ENCODE results near the gene LTBP4.
A peak's percentile ranks its signal among the peaks of the same experiment; 100 is the strongest.
"Not testable (repeated sequence)": the region's sequence is repeated elsewhere in the genome, so short reads cannot be mapped to it uniquely, and the experiment has no call there.

The LTBP4 gene

DNA sequence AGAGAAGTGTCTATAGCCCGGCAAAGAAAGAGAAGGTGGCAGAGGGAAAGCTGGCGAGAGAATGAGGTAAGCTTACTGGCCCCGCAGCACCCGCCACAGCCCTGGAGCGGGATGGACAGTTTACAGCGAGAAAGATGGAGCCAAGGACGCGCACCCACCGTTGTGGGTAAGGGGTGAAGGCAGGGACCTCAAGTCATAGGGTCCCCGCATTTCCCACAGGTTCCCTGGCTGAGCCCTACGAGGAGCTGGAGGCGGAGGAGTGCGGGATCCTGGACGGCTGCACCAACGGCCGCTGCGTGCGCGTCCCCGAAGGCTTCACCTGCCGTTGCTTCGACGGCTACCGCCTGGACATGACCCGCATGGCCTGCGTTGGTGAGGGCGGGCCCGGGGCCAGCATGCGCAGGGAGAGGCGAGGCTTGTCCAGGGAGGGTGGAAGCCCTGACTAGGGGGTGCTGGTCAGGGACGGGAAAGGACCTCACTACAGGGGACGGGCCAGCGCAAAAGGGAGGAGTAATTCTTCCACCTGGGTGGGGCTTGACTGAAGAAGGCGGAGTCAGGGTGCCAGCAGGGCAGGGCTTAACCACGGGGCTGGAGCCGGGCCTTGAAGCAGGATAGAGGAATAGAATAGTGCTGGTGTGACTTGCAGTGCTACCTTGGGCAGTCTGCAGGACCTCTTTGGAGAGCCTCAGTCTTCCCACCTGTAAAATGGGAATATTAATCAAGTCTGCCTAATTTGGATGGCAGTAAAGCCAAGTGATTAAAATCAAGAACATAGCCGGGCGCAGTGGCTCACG, 26.5 kb downstream of the LTBP4 start:
- no peak for DNase-seq (ENCODE audit: low read depth)

DNA sequence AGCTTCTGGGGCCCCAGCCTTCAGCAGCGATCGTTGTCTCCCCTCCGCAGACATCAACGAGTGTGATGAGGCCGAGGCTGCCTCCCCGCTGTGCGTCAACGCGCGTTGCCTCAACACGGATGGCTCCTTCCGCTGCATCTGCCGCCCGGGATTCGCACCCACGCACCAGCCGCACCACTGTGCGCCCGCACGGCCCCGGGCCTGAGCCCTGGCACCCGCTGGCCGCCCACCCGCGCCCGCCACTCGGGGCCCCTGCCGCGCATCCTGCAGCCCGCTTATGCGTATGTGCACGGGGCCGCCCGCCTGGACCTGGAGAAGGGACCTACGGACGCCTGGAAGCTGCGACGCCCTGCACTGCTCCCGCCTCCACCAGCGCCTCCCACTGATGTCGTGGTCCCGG, 28.2 kb downstream of the LTBP4 start:
- DNase-seq (ENCODE audit: low read depth) = no peak

DNA sequence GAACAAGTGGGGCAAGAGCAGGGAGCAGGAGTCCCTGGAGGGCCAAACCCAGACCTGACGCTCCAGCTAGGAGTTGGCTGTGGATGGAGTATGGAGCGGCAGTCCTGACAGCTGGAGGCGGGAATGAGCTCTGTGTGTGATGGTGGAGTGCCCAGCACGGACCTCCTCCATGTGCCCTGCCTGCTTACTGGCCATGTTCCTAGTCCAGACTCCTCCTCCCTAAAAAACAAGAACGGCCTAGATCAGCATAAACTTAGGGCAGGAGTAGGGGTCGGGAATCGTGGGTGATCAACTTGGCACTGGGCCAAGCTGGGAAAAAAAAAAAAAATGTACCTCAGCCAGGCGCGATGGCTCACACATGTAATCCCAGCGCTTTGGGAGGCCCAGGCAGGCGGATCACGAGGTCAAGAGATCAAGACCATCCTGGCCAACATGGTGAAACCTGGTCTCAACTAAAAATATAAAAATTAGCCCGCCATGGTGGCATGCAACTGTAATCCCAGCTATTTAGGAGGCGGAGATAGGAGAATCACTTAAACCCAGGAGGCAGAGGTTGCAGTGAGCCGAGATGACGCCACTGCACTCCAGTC, 29.5 kb downstream of the LTBP4 start:
- DNase-seq (ENCODE audit: low read depth) = no peak

GRCh38 chr19:40632311-40633036, 31.3 kb downstream of the LTBP4 start:
- no peak for DNase-seq (ENCODE audit: low read depth)

GRCh38 chr19:40633207-40633606, 32.0 kb downstream of the LTBP4 start:
- no peak for DNase-seq (ENCODE audit: low read depth)

- no peak for DNase-seq (ENCODE audit: low read depth)
These were observed 37.2 kb downstream of the LTBP4 start for GRCh38 chr19:40638327-40638726.

- DNase-seq (ENCODE audit: low read depth) = no peak
These were observed 38.4 kb downstream of the LTBP4 start for GRCh38 chr19:40639638-40639982.

DNA sequence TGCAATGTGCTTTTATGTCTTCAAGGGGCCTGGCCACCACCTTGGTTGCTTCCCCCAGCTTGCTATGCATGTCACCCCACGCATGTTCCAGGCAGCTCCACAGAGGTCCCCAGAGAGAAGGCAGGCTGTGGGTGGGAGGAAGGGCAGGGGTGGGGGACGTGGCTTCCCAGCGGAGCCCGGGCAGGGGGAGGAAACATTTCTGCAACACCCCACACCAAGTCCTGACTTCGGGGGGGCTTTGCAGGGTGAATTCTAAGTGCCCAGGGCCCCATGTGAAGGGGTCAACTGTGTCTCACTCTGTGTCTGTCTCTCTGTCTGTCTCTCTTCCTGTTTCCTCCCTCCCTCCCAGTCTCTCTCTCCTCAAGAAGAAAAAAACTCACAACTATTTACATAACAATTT, 39.6 kb downstream of the LTBP4 start:
- no peak for DNase-seq (ENCODE audit: low read depth)

DNA sequence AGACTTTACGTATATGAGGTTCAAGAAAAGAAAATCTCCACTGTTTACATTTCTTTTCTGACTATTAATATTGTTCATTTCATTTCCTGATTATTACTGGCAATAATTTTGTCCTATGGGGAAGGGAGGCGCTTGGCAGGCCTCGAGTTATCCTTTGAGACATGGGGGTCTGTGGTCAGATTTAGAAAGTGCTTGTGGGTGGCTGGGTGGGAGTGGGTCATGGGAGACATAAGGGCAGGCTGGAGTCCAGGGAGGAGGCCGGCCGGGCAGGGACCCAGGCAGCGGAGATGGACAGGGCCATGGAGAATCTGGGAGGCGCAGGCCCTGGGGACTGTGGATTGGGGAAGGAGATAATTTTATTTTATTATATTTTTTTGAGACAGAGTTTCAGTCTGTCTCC, 40.1 kb downstream of the LTBP4 start:
- no peak for DNase-seq (ENCODE audit: low read depth)

DNA sequence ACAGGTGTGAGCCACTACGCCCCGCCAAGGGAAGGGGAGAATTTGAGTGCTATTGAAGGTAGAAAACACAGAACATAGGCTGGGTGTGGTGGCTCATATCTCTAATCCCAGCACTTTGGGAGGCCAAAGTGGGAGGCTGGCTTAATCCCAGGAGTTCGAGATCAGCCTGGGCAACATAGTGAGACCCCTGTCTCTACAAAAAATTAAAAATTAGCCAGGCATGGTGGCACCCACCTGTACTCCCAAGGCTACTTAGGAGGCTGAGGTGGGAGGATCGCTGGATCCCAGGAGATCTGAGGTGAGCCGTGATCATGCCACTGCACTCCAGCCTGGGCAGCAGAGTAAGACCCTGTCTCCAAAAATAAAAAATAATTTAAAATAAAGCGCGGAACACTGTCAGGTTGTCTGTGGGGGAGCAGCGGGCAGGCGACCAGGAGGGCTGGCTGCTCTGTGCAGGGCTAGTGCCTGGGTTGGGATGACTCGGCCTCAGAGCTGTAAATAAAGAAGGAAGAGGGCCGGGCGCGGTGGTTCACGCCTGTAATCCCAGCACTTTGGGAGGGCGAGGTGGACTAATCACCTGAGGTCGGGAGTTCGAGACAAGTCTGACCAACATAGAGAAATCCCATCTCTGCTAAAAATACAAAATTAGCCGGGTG, 41.0 kb downstream of the LTBP4 start:
- DNase-seq (ENCODE audit: low read depth) = no peak

DNA sequence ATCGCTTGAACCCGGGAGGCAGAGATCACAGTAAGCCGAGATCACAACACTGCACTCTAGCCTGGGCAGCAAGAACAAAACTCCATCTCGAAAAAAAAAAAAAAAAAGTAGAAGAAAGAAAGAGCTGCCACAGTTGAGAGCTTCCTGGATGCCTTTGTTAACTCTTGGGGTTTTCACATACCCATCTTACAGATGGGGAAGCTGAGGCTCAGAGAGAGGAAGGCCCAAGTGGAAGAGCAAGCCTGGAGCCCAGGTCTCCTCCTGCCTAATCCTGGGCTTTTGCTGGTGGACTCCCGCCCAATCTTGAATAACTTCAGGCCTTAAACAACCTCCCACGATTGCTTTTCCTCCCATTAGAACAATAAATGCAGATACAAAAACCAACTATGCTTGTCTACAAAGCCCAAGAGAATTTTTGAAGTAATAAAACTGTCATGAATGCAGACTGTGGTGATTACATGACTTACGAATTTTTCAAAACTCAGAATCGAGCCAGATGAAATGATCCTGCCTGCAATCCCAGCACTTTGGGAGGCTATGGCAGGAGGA, 41.7 kb downstream of the LTBP4 start:
- DNase-seq (ENCODE audit: low read depth) = no peak

DNA sequence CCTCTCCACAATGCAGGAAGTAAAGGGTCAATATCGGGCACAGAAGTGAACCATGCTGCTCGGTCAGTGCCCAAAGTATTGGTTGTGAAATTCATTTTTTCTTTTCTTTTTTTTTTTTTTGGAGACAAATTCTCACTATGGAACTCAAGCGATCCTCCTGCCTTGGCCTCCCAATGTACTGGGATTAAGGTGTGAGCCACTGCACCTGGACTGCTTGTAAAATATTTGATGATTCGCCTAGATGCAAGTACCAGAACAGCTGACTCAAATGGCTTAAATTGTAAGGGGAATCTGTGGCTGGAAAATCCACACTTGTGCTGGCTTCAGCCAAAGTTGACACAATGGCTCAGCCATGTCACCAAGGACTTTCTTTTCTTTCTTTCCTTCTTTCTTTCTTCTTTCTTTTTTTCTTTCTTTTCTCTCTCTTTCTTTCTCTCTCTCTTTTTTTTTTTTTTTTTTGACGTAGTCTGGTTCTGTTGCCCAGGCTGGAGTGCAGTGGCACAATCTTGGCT, 45.6 kb downstream of the LTBP4 start:
- DNase-seq (ENCODE audit: low read depth) = no peak

- DNase-seq (ENCODE audit: low read depth) = not testable (repeated sequence)
These were observed 48.9 kb downstream of the LTBP4 start for GRCh38 chr19:40649903-40650675.

GRCh38 chr19:40650749-40651305, 49.7 kb downstream of the LTBP4 start:
- peak; percentile 94 for DNase-seq (ENCODE audit: low read depth)

GRCh38 chr19:40652303-40652702, 51.1 kb downstream of the LTBP4 start:
- not testable (repeated sequence) for DNase-seq (ENCODE audit: low read depth)

DNA sequence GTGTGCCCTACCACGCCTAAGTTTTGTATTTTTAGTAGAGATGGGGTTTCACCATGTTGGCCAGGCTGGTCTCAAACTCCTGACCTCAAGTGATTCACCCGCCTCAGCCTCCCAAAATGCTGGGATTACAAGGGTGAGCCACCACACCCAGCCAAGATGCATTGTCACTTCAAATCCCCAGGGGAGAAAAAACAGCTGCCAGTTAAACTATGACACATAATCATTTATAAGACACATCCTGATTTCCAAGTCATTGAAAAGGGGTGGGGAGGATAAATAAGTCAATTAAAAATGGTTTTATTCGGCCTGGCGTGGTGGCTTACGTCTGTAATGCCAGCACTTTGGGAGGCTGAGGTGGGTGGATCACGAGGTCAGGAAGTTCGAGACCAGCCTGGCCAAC, 54.5 kb downstream of the LTBP4 start:
- not testable (repeated sequence) for DNase-seq (ENCODE audit: low read depth)

DNA sequence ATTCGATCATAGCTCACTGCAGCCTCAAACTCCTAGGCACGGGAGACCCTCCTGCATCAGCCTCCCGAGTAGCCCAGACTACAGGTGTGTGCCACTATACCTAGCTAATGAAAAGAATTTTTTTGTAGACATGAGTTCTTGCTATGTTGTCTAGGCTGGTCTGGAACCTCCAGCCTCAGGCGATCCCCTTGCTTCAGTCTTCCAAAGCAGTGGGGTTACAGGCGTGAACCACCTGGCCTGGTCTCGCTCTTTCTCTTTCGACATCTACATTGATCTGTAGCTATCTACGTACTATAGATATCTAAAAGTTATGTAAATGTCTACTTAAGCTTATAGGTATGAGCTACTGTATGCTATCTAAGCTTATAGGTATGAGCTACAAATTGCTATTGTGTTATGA, 56.9 kb downstream of the LTBP4 start:
- DNase-seq (ENCODE audit: low read depth) = no peak

- no peak for DNase-seq (ENCODE audit: low read depth)
These were observed 57.9 kb downstream of the LTBP4 start for GRCh38 chr19:40659116-40659515.

- no peak for DNase-seq (ENCODE audit: low read depth)
These were observed 58.4 kb downstream of the LTBP4 start for GRCh38 chr19:40659566-40659965.

GRCh38 chr19:40661616-40662015, 60.4 kb downstream of the LTBP4 start:
- DNase-seq (ENCODE audit: low read depth) = no peak
